Adrenal gland (tissue), 12 donors: ENCODE results near the gene TAS2R43. TPM values are rescaled to one million over a fixed set of nuclear protein-coding genes. Genes with fewer than 3 reads are reported as not detected.
"Not testable (repeated sequence)": the region's sequence is repeated elsewhere in the genome, so short reads cannot be mapped to it uniquely, and the experiment has no call there.

ENCODE experiments used
- DNase-seq, 7 donors: peaks; one replicate each; pipeline ENCODE4 v3.0.0-alpha.2; 2019 to 2020
- H3K27ac ChIP-seq, 5 donors: fragments of 200-600 bp; sonication (generic) in 4 of 5; 1 replicate in 3 of 5; 2 replicates in 2 of 5; pipeline versions ENCODE4 v1.5.1 to v1.8.0; 2016 to 2020; ENCODE audit warnings: mild to moderate bottlenecking in 1 of 5
- H3K27me3 ChIP-seq: fragments of 200-600 bp; 2 replicates; pipeline ENCODE4 v1.8.0; 2021
- H3K36me3 ChIP-seq, 2 donors: fragments of 200-600 bp; replicated peaks in 1 of 2; 1 replicate in 1 of 2; 2 replicates in 1 of 2; pipeline versions ENCODE4 v1.5.1 to v1.8.0; 2018 to 2022
- H3K4me1 ChIP-seq, 2 donors: fragments of 200-600 bp; replicated peaks in 1 of 2; 1 replicate in 1 of 2; 2 replicates in 1 of 2; pipeline versions ENCODE4 v1.5.1 to v1.8.0; 2018 to 2021
- H3K4me3 ChIP-seq, 4 donors: fragments of 200-600 bp; sonication (generic) in 3 of 4; one replicate each; pipeline ENCODE4 v1.5.1; 2016 to 2018
- H3K9me3 ChIP-seq, 3 donors: fragments of 200-600 bp; sonication (generic) in 1 of 3; replicated peaks in 1 of 3; 1 replicate in 2 of 3; 2 replicates in 1 of 3; pipeline versions ENCODE4 v1.5.1 to v1.8.0; 2016 to 2021
- POLR2A ChIP-seq, 2 donors: fragments of 450-650 bp; IDR thresholded peaks; one replicate each; pipeline ENCODE4 v1.6.1; 2017; ENCODE audit warnings: antibody characterized with exemption in 2 of 2, mild to moderate bottlenecking in 2 of 2, moderate library complexity in 1 of 2
- WGBS, 4 donors: extraction: QIAGEN DNeasy Blood & Tissue Kit in 2 of 4; methylation state at CpG; one replicate each; pipeline versions ENCODE4 v1.1.5 to v1.1.7; 2013 to 2017; 5-methylcytosine and 5-hydroxymethylcytosine counted together
- intact Hi-C, 2 donors: fragments of 100-400 bp; cut with DNase I; formaldehyde crosslinking; loops; one replicate each; pipeline versions ENCODE4 v1.14.1 to v1.15.0; 2022 to 2023
- polyA plus RNA-seq, 3 donors: library from polyadenylated mRNA; stranded (reverse); fragments of 200-250 nt in 2 of 3; fragments of 350-450 nt in 1 of 3; fragmentation: Illumina TruSeq in 1 of 3; extraction: RNeasy Lipid Tissue Mini Kit (QIAGEN cat#74804) in 1 of 3; gene quantifications; one replicate each; pipeline ENCODE4 v1.2.3, GENCODE V29; 2013 to 2014
- total RNA-seq, 9 donors: library from RNA; depleted of rRNA in 4 of 9; stranded (reverse); fragments of >200 nt in 4 of 9; fragments of 120-200 nt in 1 of 9; fragmentation: NEBNext Ultra II Directional in 1 of 9; extraction: Animal tissue kit (Norgen Biotek cat#: 25700) in 1 of 9; gene quantifications; one replicate each; pipeline versions ENCODE4 v1.1.0 to v1.2.4, GENCODE V29; 2013 to 2023
- TF ChIP-seq, protein P1 (sequence below), 6 experiments: fragments of 450-650 bp in 4 of 6; fragments of 200-600 bp in 2 of 6; sonication (generic) in 1 of 6; IDR thresholded peaks; 1 replicate in 5 of 6; 2 replicates in 1 of 6; pipeline versions ENCODE4 v1.5.1 to v1.8.0; 2016 to 2021; ENCODE audit warnings: antibody characterized with exemption in 6 of 6, mild to moderate bottlenecking in 2 of 6, moderate library complexity in 1 of 6
- donor health status: healthy with polysubstance abuse.
- donor health status: Bipolar disorder and iron deficiency.
- donor health status: DM: yes; HTN: yes; CAD: no.
- donor health status: DM: no; HTN: no; CAD: no.
- donor health status: DM: no; HTN: no; CAD: no.
- donor health status: DM: yes; HTN: yes; CAD: no.

TAS2R43 gene
- total and polyA plus RNA-seq, 12 donors, result 0.28 to 17.0 (median 1.3) TPM; not detected in 4

DNA sequence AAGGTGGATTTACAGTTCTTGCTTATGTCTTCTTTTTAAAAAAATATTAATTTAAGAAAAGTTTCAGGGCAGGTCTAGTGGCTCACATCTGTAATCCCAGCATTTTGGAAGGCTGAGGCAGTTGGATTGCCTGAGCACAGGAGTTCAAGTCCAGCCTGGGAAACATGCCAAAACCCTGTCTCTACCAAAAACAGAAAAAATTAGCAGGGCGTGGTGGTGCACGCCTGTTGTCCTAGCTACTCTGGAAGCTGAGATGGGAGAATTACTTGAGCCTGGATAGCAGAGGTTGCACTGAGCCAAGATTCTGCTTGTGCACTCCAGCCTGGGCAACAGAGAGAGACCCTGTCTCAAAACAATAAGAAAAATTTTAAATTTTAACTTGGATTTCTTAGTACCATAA, 24.6 kb downstream of the TAS2R43 start:
- peak; percentile 34 to 69 (median 66) for DNase-seq
- intact Hi-C loops, result no loop called here

DNA sequence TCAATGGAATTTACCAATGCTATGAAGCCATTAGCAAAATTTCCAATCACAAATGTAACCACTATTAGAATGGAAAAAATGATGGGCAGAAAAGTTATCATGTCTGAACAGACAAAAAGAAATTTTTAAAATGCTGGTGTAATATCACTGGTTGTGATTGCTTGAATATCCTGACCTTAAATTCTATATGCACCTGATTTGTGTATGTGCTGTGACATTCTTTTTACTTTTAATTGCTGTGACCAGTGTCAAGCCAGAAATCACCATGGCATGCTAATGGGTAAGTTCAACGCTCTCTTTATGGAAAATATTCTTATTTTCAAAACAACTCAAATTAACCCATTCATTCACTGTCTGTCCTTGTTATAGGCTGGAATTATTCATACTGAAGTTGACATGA, 29.9 kb downstream of the TAS2R43 start, which contains the start of gene TAS2R46:
Gene TAS2R46 (minus strand): TSS at position 101 of the 400 bp plus-strand sequence. CDS start 0 bp downstream, at position 101.
- H3K4me3 ChIP-seq, H3K27me3 ChIP-seq, H3K27ac ChIP-seq, H3K4me1 ChIP-seq, DNase-seq, H3K36me3 ChIP-seq, H3K9me3 ChIP-seq, intact Hi-C loops: not testable (repeated sequence)
- WGBS, 4 donors, result 85 to 97% (median 95%) methylated on average over 1 of the region's 1 CpG

More for the DNA sequence above, 24.6 kb downstream of the TAS2R43 start:
- Histone ChIP-seq H3K9me3 (no peaks in the 10 kb centered on the region), H3K4me3 (no peak overlapping the region), H3K36me3 (no peaks in the 10 kb centered on the region), H3K27me3 (no peaks in the 10 kb centered on the region), H3K4me1 (peaks cover 8 to 23% of the 10 kb centered on the region in 2 donors), H3K27ac (no peak overlapping the region)
- TF ChIP-seq POLR2A (IDR thresholded peaks at IDR 0.05), result no peak
- TF ChIP-seq, protein P1, sequence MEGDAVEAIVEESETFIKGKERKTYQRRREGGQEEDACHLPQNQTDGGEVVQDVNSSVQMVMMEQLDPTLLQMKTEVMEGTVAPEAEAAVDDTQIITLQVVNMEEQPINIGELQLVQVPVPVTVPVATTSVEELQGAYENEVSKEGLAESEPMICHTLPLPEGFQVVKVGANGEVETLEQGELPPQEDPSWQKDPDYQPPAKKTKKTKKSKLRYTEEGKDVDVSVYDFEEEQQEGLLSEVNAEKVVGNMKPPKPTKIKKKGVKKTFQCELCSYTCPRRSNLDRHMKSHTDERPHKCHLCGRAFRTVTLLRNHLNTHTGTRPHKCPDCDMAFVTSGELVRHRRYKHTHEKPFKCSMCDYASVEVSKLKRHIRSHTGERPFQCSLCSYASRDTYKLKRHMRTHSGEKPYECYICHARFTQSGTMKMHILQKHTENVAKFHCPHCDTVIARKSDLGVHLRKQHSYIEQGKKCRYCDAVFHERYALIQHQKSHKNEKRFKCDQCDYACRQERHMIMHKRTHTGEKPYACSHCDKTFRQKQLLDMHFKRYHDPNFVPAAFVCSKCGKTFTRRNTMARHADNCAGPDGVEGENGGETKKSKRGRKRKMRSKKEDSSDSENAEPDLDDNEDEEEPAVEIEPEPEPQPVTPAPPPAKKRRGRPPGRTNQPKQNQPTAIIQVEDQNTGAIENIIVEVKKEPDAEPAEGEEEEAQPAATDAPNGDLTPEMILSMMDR (IDR thresholded peaks at IDR 0.05), result no peak
- WGBS, 4 donors, result 20 to 39% (median 34%) methylated on average over 2 of the region's 2 CpGs

DNA sequence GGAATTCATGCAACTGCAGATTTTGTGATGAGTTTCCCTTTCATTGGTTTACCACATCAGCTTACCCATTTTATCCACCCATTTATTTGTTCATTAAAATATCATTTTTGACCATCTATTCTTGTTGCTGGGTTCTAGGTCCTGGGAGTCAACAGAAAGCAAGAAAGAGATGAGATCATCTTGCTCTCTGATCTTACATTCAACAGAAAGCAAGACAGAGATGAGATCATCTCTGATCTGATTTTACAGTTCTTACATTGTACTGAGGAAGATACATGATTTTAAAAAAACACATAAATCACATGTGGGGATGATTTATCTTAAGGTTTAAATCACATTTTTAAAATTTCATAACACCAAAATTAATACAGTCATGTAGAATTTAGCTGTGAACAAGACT, 32.3 kb downstream of the TAS2R43 start:
- TF ChIP-seq POLR2A (IDR thresholded peaks at IDR 0.05), result no peak
- TF ChIP-seq, protein P1 (IDR thresholded peaks at IDR 0.05), result no peak
- Histone ChIP-seq H3K4me1 (peaks cover 3 to 13% of the 10 kb centered on the region in 2 donors), H3K36me3 (no peaks in the 10 kb centered on the region), H3K27ac (no peak overlapping the region), H3K9me3 (no peaks in the 10 kb centered on the region), H3K27me3 (no peaks in the 10 kb centered on the region), H3K4me3 (no peak overlapping the region)
- no peak for DNase-seq
- intact Hi-C loops, result no loop called here

DNA sequence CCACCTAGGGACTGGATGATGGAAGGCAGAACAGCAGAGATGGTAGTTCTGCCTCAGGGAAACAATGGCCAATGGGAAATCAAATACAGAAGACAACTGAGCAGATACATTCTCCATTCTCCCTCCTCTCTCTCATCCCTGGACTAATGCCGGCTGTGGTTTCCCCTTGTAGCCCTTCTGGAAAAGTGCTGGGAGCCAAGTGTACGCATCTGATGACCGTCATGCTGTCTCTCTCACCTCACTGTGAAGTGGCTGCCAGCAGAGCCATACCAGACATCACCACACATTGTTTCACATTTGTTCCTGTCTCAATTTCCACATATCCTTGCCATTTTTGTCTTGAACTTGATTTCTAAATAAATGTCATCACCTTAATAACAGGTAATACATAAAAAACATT, 33.1 kb downstream of the TAS2R43 start:
- Histone ChIP-seq H3K27me3 (no peaks in the 10 kb centered on the region), H3K36me3 (no peaks in the 10 kb centered on the region), H3K9me3 (no peaks in the 10 kb centered on the region), H3K4me1 (peaks cover 3 to 13% of the 10 kb centered on the region in 2 donors), H3K27ac (no peak overlapping the region), H3K4me3 (no peak overlapping the region)
- intact Hi-C loops, result no loop called here
- DNase-seq, result no peak
- WGBS, 4 donors, result 92 to 97% (median 96%) methylated on average over 3 of the region's 3 CpGs
- TF ChIP-seq, protein P1 (IDR thresholded peaks at IDR 0.05), result no peak
- no peak for TF ChIP-seq POLR2A (IDR thresholded peaks at IDR 0.05)

- intact Hi-C loops, result no loop called here
- no peak for TF ChIP-seq POLR2A (IDR thresholded peaks at IDR 0.05)
- TF ChIP-seq, protein P1 (IDR thresholded peaks at IDR 0.05), result no peak
- peak; percentile 49 to 87 (median 74) for DNase-seq
Measured at GRCh38 chr12:11055306-11055705, 36.8 kb downstream of the TAS2R43 start.

GRCh38 chr12:11049806-11050531, 42.1 kb downstream of the TAS2R43 start:
- DNase-seq, H3K9me3 ChIP-seq, H3K4me3 ChIP-seq, H3K27me3 ChIP-seq, H3K4me1 ChIP-seq, H3K36me3 ChIP-seq, intact Hi-C loops: not testable (repeated sequence)
- peak overlapping the region in 1 of 5 donors; percentile 23 for H3K27ac ChIP-seq
- 84 to 91% (median 88%) methylated on average over 7 of the region's 7 CpGs for WGBS, 4 donors

More at GRCh38 chr12:11055306-11055705, 36.8 kb downstream of the TAS2R43 start:
- peaks cover 3 to 5% of the 10 kb centered on the region in 2 donors for H3K4me1 ChIP-seq
- H3K4me3 ChIP-seq, result no peak overlapping the region
- 41 to 49% (median 47%) methylated on average over 2 of the region's 2 CpGs for WGBS, 4 donors
- no peaks in the 10 kb centered on the region for H3K36me3 ChIP-seq
- H3K27ac ChIP-seq, result peak overlapping the region in 4 of 5 donors; percentile 27 to 81 (median 56)
- H3K9me3 ChIP-seq, result no peaks in the 10 kb centered on the region
- no peaks in the 10 kb centered on the region for H3K27me3 ChIP-seq

DNA sequence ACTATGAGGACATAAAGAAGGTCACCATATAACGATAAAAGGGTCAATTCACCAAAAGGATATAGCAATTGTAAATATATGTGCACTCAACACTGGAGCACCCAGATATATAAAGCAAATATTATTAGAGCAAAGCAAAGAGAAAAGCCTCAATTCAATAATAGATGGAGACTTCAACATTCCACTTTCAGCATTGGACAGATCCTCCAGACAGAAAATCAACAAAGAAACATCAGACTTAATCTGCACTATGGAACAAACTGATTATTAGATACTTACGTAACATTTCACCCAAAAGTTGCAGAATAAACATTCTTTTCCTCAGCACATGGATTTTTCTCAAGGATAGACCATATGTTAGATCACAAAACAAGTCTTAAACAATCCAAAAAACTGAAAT, 50.7 kb downstream of the TAS2R43 start:
- DNase-seq, H3K4me3 ChIP-seq, H3K36me3 ChIP-seq, intact Hi-C loops, H3K27ac ChIP-seq, H3K27me3 ChIP-seq, H3K4me1 ChIP-seq, H3K9me3 ChIP-seq: not testable (repeated sequence)
- WGBS, 4 donors, result 76 to 98% (median 87%) methylated on average over 2 of the region's 2 CpGs
